HL-60 (cell line): ENCODE measurements around the gene RBMS2.

ENCODE experiments used
- CTCF ChIP-seq: IDR thresholded peaks from one replicate; pipeline ENCODE4 v1.5.1; 2011; ENCODE audit warnings: low read length, control low read depth, inconsistent platforms; ENCODE audit not compliant: insufficient read depth
- POLR2AphosphoS5 ChIP-seq: IDR thresholded peaks from 2 replicates; pipeline ENCODE4 v1.6.1; 2012; ENCODE audit warnings: low read depth
- REST ChIP-seq: IDR thresholded peaks from 2 replicates; pipeline ENCODE4 v1.6.1; 2012; ENCODE audit warnings: low read depth; ENCODE audit not compliant: insufficient replicate concordance
- SPI1 ChIP-seq: IDR thresholded peaks from 2 replicates; pipeline ENCODE4 v1.6.1; 2012; ENCODE audit warnings: low read depth, mild to moderate bottlenecking, borderline replicate concordance

- TF ChIP-seq POLR2AphosphoS5 (no peak), CTCF (no peak), SPI1 (no peak), REST (no peak)
Measured at GRCh38 chr12:56637621-56638020, 116.0 kb downstream of the RBMS2 start.
